Hepatocyte (in vitro differentiated cells): Measurements from ENCODE around the gene COMMD2.

Experiments
- EZH2 ChIP-seq: fragments of 200-600 bp; sonication (generic); IDR thresholded peaks from 2 replicates; pipeline ENCODE4 v1.6.1; 2016; ENCODE audit warnings: antibody characterized with exemption, mild to moderate bottlenecking, borderline replicate concordance
- EZH2phosphoT487 ChIP-seq: fragments of 200-600 bp; sonication (generic); IDR thresholded peaks from one replicate; pipeline ENCODE4 v1.6.1; 2018; ENCODE audit warnings: antibody characterized with exemption, mild to moderate bottlenecking, low read depth, moderate library complexity; ENCODE audit not compliant: unreplicated experiment, severe bottlenecking
- TF ChIP-seq, protein P1 (sequence below): fragments of 200-600 bp; sonication (generic); IDR thresholded peaks from 2 replicates; pipeline ENCODE4 v1.5.1; 2016; ENCODE audit warnings: antibody characterized with exemption, mild to moderate bottlenecking; ENCODE audit not compliant: poor library complexity

DNA sequence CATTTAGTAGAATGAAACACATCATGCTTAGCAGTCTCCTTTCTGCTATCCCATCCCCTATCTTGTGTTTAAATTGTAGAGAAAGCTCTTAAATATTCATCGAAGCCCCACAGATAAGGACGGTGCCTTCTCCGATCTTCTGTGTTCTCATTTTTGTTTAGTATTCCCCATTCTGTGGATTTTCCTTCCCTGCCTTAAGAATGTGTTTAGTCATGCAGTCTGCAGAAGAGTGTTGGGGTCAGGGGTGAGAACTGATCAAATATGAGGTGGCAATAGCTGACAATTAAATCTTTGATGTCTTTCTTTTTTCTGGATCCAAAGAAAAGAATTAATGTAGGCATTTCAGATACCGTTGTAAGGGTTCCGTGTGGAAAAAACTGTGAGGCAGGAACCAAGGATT lies 49.4 kb upstream of the COMMD2 start:
- TF ChIP-seq, protein P1, sequence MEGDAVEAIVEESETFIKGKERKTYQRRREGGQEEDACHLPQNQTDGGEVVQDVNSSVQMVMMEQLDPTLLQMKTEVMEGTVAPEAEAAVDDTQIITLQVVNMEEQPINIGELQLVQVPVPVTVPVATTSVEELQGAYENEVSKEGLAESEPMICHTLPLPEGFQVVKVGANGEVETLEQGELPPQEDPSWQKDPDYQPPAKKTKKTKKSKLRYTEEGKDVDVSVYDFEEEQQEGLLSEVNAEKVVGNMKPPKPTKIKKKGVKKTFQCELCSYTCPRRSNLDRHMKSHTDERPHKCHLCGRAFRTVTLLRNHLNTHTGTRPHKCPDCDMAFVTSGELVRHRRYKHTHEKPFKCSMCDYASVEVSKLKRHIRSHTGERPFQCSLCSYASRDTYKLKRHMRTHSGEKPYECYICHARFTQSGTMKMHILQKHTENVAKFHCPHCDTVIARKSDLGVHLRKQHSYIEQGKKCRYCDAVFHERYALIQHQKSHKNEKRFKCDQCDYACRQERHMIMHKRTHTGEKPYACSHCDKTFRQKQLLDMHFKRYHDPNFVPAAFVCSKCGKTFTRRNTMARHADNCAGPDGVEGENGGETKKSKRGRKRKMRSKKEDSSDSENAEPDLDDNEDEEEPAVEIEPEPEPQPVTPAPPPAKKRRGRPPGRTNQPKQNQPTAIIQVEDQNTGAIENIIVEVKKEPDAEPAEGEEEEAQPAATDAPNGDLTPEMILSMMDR = no peak
- TF ChIP-seq EZH2 (no peak), EZH2phosphoT487 (no peak)
